ENCODE results near the gene TNS3. TPM values are rescaled to one million over a fixed set of nuclear protein-coding genes. Genes with fewer than 3 reads are reported as not detected.

Gene TNS3
- total and polyA plus RNA-seq, 10 of the 15 experiments (the other 5 are each of a cell fraction or from before 2014, with no cell fraction given): 0.27 to 2.7 (median 0.79) TPM

GRCh38 chr7:47454069-47454973, 127.6 kb downstream of the TNS3 start:
- RAD21 ChIA-PET (ENCODE audit: unreplicated experiment): no interaction called here

More at GRCh38 chr7:47454069-47454973, 127.6 kb downstream of the TNS3 start:
- intact Hi-C loops (cut with micrococcal nuclease; ENCODE audit: unreplicated experiment): no loop called here
- H3K27me3 ChIP-seq (replicated peaks in 1 of 2; ENCODE audit: control insufficient read depth in 2 of 2, insufficient read depth in 2 of 2, low read length in 1 of 2): no peaks in the 10 kb centered on the region
- H4K20me1 ChIP-seq (ENCODE audit: control insufficient read depth, insufficient read depth): no peaks in the 10 kb centered on the region
- DNase-seq (ENCODE audit: low read depth, low spot score) (no peak), ATAC-seq (no peak), FAIRE-seq (no peak)
- WGBS (ENCODE audit: insufficient coverage, insufficient replicate concordance, low lambda C conversion rate, missing lambda C conversion rate): 47% methylated on average over 14 of the region's 14 CpGs
- H3K4me2 ChIP-seq (ENCODE audit: control insufficient read depth, insufficient read depth): no peak overlapping the region
- H2AFZ ChIP-seq (ENCODE audit: control insufficient read depth, low read depth, low read length): no peak overlapping the region
- ChIA-PET CTCF (no interaction called here), SMC1A (ENCODE audit: uncharacterized antibody, unreplicated experiment) (no interaction called here), POLR2A (no interaction called here)
- H3K79me2 ChIP-seq (ENCODE audit: control insufficient read depth, insufficient read depth, low read length): no peaks in the 10 kb centered on the region
- H3K27ac ChIP-seq (ENCODE audit: control insufficient read depth, insufficient read depth): no peak overlapping the region
- in situ Hi-C loops (cut with MboI): no loop called here
- no peak overlapping the region for H3K9ac ChIP-seq (ENCODE audit: control insufficient read depth, insufficient read depth, low read length)
- H3K4me3 ChIP-seq: no peak overlapping the region
- no peak for TF ChIP-seq MTA3 (IDR thresholded peaks at IDR 0.05; ENCODE audit: borderline replicate concordance, low read length)
- TF ChIP-seq GATAD2B (conservative IDR thresholded peaks at IDR 0.05; ENCODE audit: low read depth): no peak
- TF ChIP-seq, protein P1, sequence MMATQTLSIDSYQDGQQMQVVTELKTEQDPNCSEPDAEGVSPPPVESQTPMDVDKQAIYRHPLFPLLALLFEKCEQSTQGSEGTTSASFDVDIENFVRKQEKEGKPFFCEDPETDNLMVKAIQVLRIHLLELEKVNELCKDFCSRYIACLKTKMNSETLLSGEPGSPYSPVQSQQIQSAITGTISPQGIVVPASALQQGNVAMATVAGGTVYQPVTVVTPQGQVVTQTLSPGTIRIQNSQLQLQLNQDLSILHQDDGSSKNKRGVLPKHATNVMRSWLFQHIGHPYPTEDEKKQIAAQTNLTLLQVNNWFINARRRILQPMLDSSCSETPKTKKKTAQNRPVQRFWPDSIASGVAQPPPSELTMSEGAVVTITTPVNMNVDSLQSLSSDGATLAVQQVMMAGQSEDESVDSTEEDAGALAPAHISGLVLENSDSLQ (IDR thresholded peaks at IDR 0.05): no peak
- TF ChIP-seq, protein P2, sequence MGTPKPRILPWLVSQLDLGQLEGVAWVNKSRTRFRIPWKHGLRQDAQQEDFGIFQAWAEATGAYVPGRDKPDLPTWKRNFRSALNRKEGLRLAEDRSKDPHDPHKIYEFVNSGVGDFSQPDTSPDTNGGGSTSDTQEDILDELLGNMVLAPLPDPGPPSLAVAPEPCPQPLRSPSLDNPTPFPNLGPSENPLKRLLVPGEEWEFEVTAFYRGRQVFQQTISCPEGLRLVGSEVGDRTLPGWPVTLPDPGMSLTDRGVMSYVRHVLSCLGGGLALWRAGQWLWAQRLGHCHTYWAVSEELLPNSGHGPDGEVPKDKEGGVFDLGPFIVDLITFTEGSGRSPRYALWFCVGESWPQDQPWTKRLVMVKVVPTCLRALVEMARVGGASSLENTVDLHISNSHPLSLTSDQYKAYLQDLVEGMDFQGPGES (IDR thresholded peaks at IDR 0.05): no peak
- TF ChIP-seq CBFB (IDR thresholded peaks at IDR 0.05; ENCODE audit: low read depth): no peak
- no peak for TF ChIP-seq KAT2A (conservative IDR thresholded peaks at IDR 0.05; ENCODE audit: control insufficient read depth, low read depth, low read length)
- no peak for TF ChIP-seq EGR1 (IDR thresholded peaks at IDR 0.05; ENCODE audit: borderline replicate concordance in 1 of 2, low read depth in 2 of 2, low read length in 2 of 2)
- no peak for TF ChIP-seq SKIL (IDR thresholded peaks at IDR 0.05; ENCODE audit: low read depth, poor library complexity, severe bottlenecking)
- TF ChIP-seq NKRF (conservative IDR thresholded peaks at IDR 0.05): no peak
- TF ChIP-seq, protein P3, sequence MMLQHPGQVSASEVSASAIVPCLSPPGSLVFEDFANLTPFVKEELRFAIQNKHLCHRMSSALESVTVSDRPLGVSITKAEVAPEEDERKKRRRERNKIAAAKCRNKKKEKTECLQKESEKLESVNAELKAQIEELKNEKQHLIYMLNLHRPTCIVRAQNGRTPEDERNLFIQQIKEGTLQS (IDR thresholded peaks at IDR 0.05; ENCODE audit: borderline replicate concordance, extremely low read depth, low read depth, low read length): no peak
- TF ChIP-seq ESRRA (IDR thresholded peaks at IDR 0.05; ENCODE audit: low read length): no peak
- no peak for TF ChIP-seq POLR2AphosphoS2 (IDR thresholded peaks at IDR 0.05; ENCODE audit: low read depth, low read length)
- no peak for TF ChIP-seq BRCA1 (IDR thresholded peaks at IDR 0.05; ENCODE audit: low read depth, low read length)
- TF ChIP-seq ZNF274 (IDR thresholded peaks at IDR 0.05; ENCODE audit: insufficient read depth, insufficient read length): no peak
- no peak for TF ChIP-seq POLR2A (IDR thresholded peaks at IDR 0.05; ENCODE audit: low read depth, low read length)
- TF ChIP-seq SIN3A (IDR thresholded peaks at IDR 0.05; ENCODE audit: low read depth, low read length): no peak
- H3K9me3 ChIP-seq (replicated peaks; ENCODE audit: control insufficient read depth, insufficient read depth, low read length): no peaks in the 10 kb centered on the region
- H3K36me3 ChIP-seq (ENCODE audit: control insufficient read depth in 2 of 2, insufficient read depth in 2 of 2, low read length in 1 of 2): no peaks in the 10 kb centered on the region
- no peaks in the 10 kb centered on the region for H3K4me1 ChIP-seq (ENCODE audit: control insufficient read depth, insufficient read depth, low read length)
- no TSS peak for BruUV-seq (replicated peaks)

All from GM12878 (cell line).